ENCODE results near the gene HTR3A.

Gene HTR3A

DNA sequence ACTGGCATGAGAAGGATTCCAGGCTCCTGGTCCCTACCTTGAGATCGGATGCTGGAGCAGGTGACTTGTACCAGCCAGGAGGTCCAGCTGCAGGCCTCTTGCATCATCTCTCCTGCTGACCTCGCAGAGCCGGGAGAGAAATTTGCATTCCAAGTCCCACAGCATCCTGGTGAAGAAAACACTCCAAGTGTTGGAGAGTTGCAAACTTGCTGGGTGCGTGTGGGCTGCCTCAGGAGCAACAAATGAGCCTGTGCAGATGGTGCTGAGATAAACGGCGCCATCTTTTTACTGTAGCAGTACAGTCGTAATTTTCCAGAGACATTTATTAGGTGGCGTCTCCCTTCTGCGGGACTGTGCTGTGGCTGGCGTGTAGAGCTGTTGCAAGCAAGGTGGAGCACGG is 52.5 kb downstream of the HTR3A start:
- TF ChIP-seq, protein P1, sequence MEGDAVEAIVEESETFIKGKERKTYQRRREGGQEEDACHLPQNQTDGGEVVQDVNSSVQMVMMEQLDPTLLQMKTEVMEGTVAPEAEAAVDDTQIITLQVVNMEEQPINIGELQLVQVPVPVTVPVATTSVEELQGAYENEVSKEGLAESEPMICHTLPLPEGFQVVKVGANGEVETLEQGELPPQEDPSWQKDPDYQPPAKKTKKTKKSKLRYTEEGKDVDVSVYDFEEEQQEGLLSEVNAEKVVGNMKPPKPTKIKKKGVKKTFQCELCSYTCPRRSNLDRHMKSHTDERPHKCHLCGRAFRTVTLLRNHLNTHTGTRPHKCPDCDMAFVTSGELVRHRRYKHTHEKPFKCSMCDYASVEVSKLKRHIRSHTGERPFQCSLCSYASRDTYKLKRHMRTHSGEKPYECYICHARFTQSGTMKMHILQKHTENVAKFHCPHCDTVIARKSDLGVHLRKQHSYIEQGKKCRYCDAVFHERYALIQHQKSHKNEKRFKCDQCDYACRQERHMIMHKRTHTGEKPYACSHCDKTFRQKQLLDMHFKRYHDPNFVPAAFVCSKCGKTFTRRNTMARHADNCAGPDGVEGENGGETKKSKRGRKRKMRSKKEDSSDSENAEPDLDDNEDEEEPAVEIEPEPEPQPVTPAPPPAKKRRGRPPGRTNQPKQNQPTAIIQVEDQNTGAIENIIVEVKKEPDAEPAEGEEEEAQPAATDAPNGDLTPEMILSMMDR (conservative IDR thresholded peaks at IDR 0.05; ENCODE audit: low read depth, low read length) = no peak
- DNase-seq (ENCODE audit: low read depth) = no peak

DNA sequence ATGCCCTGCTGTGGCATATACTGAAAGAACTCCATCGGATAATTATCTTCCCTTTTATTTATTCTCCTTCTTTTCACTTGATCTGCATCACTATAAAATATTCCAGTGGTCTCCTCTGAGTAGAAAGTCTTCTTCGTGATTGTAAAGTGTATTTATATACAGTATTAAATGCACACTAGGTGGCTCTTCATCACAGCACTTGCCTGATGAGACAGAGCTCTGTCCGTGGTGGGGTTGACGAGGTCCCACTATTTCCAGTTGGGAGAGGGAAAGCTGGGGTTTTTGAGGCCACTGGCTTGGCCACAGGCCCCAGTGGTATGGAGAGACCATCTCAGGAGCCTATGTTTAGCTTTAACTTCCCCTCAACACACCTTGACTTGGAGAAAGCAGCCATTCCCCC is 53.0 kb downstream of the HTR3A start:
- no peak for DNase-seq (ENCODE audit: low read depth)
- H3K4me3 ChIP-seq (ENCODE audit: low read length) = no peak overlapping the region
- TF ChIP-seq, protein P1 (conservative IDR thresholded peaks at IDR 0.05; ENCODE audit: low read depth, low read length) = no peak

More for the DNA sequence above, 52.5 kb downstream of the HTR3A start:
- H3K4me3 ChIP-seq (ENCODE audit: low read length) = no peak overlapping the region

DNA sequence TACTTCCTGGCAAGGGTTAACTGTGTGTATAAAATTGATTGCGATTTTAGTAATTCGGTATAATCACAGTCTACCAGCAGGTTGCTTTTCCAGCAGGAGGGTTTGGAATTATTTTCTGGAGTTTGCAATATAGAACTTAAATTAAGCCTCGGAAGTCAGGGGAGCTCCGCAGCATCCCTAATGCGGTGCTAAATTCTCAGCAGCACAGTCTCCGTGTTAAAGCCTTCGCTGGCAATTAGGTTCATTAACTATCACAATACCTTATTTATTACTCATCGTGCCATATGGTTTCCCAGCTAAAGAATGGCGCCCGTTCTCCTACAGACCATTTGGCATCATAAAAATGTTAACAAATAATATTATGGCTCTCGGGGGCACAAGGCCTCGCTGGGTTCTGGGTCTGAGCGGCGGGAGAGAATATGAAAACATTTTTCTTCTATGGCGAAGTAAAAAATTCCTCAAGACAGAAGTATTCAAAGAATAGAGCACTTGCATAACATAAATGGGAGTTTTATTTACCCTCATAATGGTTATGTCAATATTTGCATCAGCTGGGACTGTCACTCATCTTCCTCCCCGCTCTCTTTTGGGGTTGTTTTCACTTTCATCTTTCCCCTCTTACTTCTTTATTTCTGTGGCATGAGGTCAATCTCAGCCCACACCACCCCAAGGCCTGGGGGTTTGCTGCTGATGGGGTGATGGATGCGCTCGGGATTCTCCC is 56.5 kb downstream of the HTR3A start:
- no peak for DNase-seq (ENCODE audit: low read depth)
- no peak overlapping the region for H3K4me3 ChIP-seq (ENCODE audit: low read length)
- TF ChIP-seq, protein P1 (conservative IDR thresholded peaks at IDR 0.05; ENCODE audit: low read depth, low read length) = no peak

DNA sequence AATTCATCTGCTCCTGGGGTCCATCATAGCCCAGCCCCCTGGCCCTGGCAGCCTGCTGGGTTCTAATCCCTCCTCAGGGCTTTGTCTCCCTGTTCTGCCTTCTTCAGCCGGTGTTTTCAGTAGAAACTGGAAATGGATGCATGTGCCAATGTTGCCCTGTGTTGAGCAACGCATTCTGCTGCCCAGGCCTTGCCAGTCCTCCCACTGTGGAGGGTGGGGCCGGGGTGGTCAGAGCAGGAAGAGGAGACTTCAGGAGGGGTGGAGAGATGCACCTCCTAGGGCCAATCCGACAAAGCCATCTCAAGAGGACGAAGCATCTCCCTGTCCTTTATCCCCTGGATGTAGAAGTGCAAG is 57.0 kb downstream of the HTR3A start:
- DNase-seq (ENCODE audit: low read depth) = no peak

DNA sequence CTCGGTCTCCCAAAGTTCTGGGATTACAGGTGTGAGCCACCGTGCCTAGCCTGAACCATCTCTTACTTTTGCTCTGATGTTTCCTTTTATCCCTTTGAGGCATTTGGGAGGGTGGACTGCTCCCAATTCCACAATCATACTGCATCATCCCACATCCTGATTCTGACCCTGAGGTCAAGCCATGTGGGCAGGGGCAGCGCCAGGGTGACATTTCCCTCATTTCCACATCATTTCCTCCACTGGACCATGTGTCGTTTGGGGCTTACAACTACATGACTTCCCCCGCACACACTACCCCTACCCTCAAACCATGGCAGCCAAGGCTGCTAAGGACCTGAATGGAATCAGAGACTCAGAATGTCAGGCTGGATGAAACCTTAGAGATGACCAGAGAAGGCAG is 58.2 kb downstream of the HTR3A start:
- DNase-seq (ENCODE audit: low read depth) = no peak
- TF ChIP-seq, protein P1 (conservative IDR thresholded peaks at IDR 0.05; ENCODE audit: low read depth, low read length) = no peak
- no peak overlapping the region for H3K4me3 ChIP-seq (ENCODE audit: low read length)

More for the DNA sequence above, 57.0 kb downstream of the HTR3A start:
- TF ChIP-seq, protein P1 (conservative IDR thresholded peaks at IDR 0.05; ENCODE audit: low read depth, low read length) = no peak
- H3K4me3 ChIP-seq (ENCODE audit: low read length) = no peak overlapping the region

DNA sequence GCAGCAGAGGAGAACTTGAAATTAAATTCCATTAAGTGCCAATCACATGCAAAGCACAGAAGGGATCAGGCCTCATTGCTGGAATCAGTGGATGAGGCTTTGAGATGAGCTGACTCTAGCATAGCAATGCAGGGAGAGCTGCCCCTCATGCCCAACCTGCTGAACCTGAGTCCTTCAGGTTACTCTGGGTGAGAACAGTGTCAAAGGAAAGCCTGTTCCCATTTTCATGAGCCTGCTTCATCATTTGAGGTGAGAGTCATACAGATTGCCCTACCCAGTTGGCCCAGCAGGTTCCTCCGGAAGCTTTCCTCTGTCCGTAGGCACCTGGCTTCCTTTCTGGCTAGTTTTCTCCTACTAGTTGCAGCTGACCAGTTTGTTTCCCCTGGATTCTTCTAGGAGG is 58.7 kb downstream of the HTR3A start:
- TF ChIP-seq, protein P1 (conservative IDR thresholded peaks at IDR 0.05; ENCODE audit: low read depth, low read length) = no peak
- DNase-seq (ENCODE audit: low read depth) = no peak
- H3K4me3 ChIP-seq (ENCODE audit: low read length) = no peak overlapping the region

DNA sequence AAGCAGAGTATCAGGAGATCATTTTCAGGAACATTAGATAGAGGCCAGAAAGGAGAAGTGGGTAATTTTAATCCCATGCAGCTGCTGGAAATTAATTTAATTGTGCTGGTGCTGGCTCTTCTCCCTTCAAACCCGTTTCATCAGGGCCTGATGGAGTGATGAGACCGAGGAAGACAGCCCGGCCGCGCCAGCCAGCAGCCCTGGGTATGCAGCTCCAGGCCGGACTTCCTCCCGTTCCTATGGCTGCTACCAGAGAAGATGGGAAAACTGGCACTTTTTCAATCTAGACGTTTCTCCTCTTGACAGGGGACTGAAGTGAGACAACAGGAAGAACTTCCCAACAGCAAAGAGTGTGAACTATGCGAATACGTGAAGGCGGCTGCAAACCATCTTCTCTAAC is 60.0 kb downstream of the HTR3A start:
- TF ChIP-seq, protein P1 (conservative IDR thresholded peaks at IDR 0.05; ENCODE audit: low read depth, low read length) = no peak
- H3K4me3 ChIP-seq (ENCODE audit: low read length) = no peak overlapping the region
- DNase-seq (ENCODE audit: low read depth) = no peak

All from retinal pigment epithelial cell (primary cell).